WTC11 (cell line): Measurements from ENCODE around the gene PITPNC1.

Source experiments
- AFF4 ChIP-seq: sonication (generic); formaldehyde crosslinking; IDR thresholded peaks from 2 replicates; pipeline ENCODE4 v1.8.1; 2023; ENCODE audit warnings: mild to moderate bottlenecking, missing genetic modification reagents, borderline replicate concordance
- CTCF ChIP-seq: fragments of 200-600 bp; IDR thresholded peaks from 2 replicates; pipeline ENCODE4 v1.8.0; 2022; ENCODE audit warnings: antibody characterized with exemption
- ESRRA ChIP-seq: sonication (generic); formaldehyde crosslinking; IDR thresholded peaks from 2 replicates; pipeline ENCODE4 v1.8.1; 2022; ENCODE audit warnings: mild to moderate bottlenecking, missing genetic modification reagents, borderline replicate concordance
- JUN ChIP-seq: sonication (generic); formaldehyde crosslinking; IDR thresholded peaks from 2 replicates; pipeline ENCODE4 v1.8.0; 2023; ENCODE audit warnings: mild to moderate bottlenecking, missing genetic modification reagents
- NFATC4 ChIP-seq: fragments of 250-450 bp; sonication (Bioruptor Pico); IDR thresholded peaks from 2 replicates; pipeline ENCODE4 v1.9.0; 2021; ENCODE audit warnings: mild to moderate bottlenecking
- NFE2L1 ChIP-seq: sonication (generic); formaldehyde crosslinking; IDR thresholded peaks from 2 replicates; pipeline ENCODE4 v1.8.1; 2023; ENCODE audit warnings: missing genetic modification reagents
- PRRX2 ChIP-seq: fragments of 250-450 bp; sonication (Bioruptor Pico); IDR thresholded peaks from 2 replicates; pipeline ENCODE4 v1.8.0; 2021; ENCODE audit warnings: mild to moderate bottlenecking
- RELA ChIP-seq: sonication (generic); formaldehyde crosslinking; IDR thresholded peaks from 2 replicates; pipeline ENCODE4 v1.8.1; 2022; ENCODE audit warnings: missing genetic modification reagents, mild to moderate bottlenecking, borderline replicate concordance
- SP1 ChIP-seq: sonication (generic); formaldehyde crosslinking; conservative IDR thresholded peaks from 2 replicates; pipeline ENCODE4 v1.8.1; 2022; ENCODE audit warnings: missing genetic modification reagents
- TEAD1 ChIP-seq: sonication (generic); formaldehyde crosslinking; IDR thresholded peaks from 2 replicates; pipeline ENCODE4 v1.8.0; 2022; ENCODE audit warnings: mild to moderate bottlenecking, missing genetic modification reagents
- TF ChIP-seq, protein P1 (sequence below): sonication (generic); formaldehyde crosslinking; IDR thresholded peaks from 2 replicates; pipeline ENCODE4 v1.8.0; 2022; ENCODE audit warnings: mild to moderate bottlenecking, missing genetic modification reagents
- TF ChIP-seq, protein P2 (sequence below): sonication (generic); formaldehyde crosslinking; IDR thresholded peaks from 2 replicates; pipeline ENCODE4 v1.8.1; 2023; ENCODE audit warnings: mild to moderate bottlenecking, moderate library complexity, missing genetic modification reagents

DNA sequence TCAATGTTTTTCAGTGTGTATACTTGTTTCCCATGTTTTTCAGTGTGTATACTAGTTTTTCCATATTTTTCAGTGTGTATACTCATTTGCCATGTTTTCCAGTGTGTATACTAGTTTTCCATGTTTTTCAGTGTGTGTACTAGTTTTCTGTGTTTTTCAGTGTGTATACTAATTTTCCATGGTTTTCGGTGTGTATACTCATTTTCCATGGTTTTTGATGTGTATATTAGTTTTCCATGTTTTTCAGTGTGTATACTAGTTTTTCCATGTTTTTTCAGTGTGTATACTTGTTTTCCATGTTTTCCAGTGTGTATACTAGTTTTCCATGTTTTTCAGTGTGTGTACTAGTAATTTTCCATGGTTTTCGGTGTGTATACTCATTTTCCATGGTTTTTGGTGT, 188.0 kb downstream of the PITPNC1 start:
- no peak for TF ChIP-seq CTCF
- TF ChIP-seq SP1 (CRISPR knock-in tag) = no peak
- TF ChIP-seq JUN = no peak
- TF ChIP-seq, protein P1, sequence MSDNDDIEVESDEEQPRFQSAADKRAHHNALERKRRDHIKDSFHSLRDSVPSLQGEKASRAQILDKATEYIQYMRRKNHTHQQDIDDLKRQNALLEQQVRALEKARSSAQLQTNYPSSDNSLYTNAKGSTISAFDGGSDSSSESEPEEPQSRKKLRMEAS (CRISPR knock-in tag) = no peak
- TF ChIP-seq AFF4 (CRISPR knock-in tag) = no peak
- TF ChIP-seq ESRRA = no peak
- TF ChIP-seq NFE2L1 (CRISPR knock-in tag) = no peak
- no peak for TF ChIP-seq NFATC4 (CRISPR knock-in tag)
- TF ChIP-seq TEAD1 = no peak
- TF ChIP-seq RELA = no peak
- no peak for TF ChIP-seq PRRX2 (CRISPR knock-in tag)
- TF ChIP-seq, protein P2, sequence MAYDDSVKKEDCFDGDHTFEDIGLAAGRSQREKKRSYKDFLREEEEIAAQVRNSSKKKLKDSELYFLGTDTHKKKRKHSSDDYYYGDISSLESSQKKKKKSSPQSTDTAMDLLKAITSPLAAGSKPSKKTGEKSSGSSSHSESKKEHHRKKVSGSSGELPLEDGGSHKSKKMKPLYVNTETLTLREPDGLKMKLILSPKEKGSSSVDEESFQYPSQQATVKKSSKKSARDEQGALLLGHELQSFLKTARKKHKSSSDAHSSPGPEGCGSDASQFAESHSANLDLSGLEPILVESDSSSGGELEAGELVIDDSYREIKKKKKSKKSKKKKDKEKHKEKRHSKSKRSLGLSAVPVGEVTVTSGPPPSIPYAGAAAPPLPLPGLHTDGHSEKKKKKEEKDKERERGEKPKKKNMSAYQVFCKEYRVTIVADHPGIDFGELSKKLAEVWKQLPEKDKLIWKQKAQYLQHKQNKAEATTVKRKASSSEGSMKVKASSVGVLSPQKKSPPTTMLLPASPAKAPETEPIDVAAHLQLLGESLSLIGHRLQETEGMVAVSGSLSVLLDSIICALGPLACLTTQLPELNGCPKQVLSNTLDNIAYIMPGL (CRISPR knock-in tag) = no peak
